Loucy (cell line): Measurements from ENCODE around the gene PCDH7.

Source experiments
- H2AFZ ChIP-seq: fragments of 200-600 bp; sonication (generic); 2 replicates; pipeline ENCODE4 v1.6.0; 2016; ENCODE audit warnings: antibody characterized with exemption, mild to moderate bottlenecking, low read length, moderate library complexity
- H3F3A ChIP-seq: fragments of 200-600 bp; 2 replicates; pipeline ENCODE4 v1.6.0; 2016; ENCODE audit warnings: antibody characterized with exemption, low read depth, mild to moderate bottlenecking
- H3K27me3 ChIP-seq: fragments of 200-600 bp; sonication (generic); 2 replicates; pipeline ENCODE4 v1.6.1; 2014; ENCODE audit warnings: low read length, mild to moderate bottlenecking; ENCODE audit not compliant: insufficient read depth, poor library complexity, severe bottlenecking
- H3K36me3 ChIP-seq: fragments of 200-600 bp; sonication (generic); 2 replicates; pipeline ENCODE4 v1.6.1; 2016; ENCODE audit warnings: low read length; ENCODE audit not compliant: insufficient read depth
- H3K4me1 ChIP-seq: fragments of 200-600 bp; sonication (generic); 2 replicates; pipeline ENCODE4 v1.5.1; 2014; ENCODE audit warnings: low read length, mild to moderate bottlenecking; ENCODE audit not compliant: insufficient read depth, poor library complexity, severe bottlenecking
- H3K4me2 ChIP-seq: fragments of 200-600 bp; sonication (generic); 2 replicates; pipeline ENCODE4 v1.6.0; 2014; ENCODE audit warnings: antibody characterized with exemption, low read length, low read depth, mild to moderate bottlenecking; ENCODE audit not compliant: poor library complexity, severe bottlenecking
- H3K4me3 ChIP-seq: fragments of 200-600 bp; sonication (generic); 2 replicates; pipeline ENCODE4 v1.5.1; 2014; ENCODE audit warnings: low read length, mild to moderate bottlenecking, mixed read lengths; ENCODE audit not compliant: poor library complexity, severe bottlenecking
- H3K79me2 ChIP-seq: fragments of 200-600 bp; sonication (generic); 2 replicates; pipeline ENCODE4 v1.6.1; 2014; ENCODE audit warnings: low read length; ENCODE audit not compliant: insufficient read depth
- H3K9ac ChIP-seq: fragments of 200-600 bp; sonication (generic); 2 replicates; pipeline ENCODE4 v1.6.0; 2014; ENCODE audit warnings: mild to moderate bottlenecking, low read depth, low read length, moderate library complexity; ENCODE audit not compliant: poor library complexity, severe bottlenecking
- H3K9me2 ChIP-seq: fragments of 200-600 bp; sonication (generic); replicated peaks from 2 replicates; pipeline ENCODE4 v1.6.1; 2016; ENCODE audit warnings: low read depth, low read length, mixed read lengths
- H3K9me3 ChIP-seq: fragments of 200-600 bp; sonication (generic); 2 replicates; pipeline ENCODE4 v1.6.1; 2014; ENCODE audit warnings: mild to moderate bottlenecking, antibody characterized with exemption, low read length, low read depth; ENCODE audit not compliant: insufficient read depth
- H4K20me1 ChIP-seq: fragments of 200-600 bp; sonication (generic); 2 replicates; pipeline ENCODE4 v1.6.0; 2014; ENCODE audit warnings: antibody characterized with exemption, low read length, mild to moderate bottlenecking; ENCODE audit not compliant: insufficient read depth, poor library complexity, severe bottlenecking
- EZH2phosphoT487 ChIP-seq: fragments of 200-600 bp; IDR thresholded peaks from 2 replicates; pipeline ENCODE4 v1.6.1; 2018; ENCODE audit warnings: antibody characterized with exemption, mild to moderate bottlenecking, moderate library complexity, borderline replicate concordance
- TF ChIP-seq, protein P1 (sequence below): fragments of 200-600 bp; sonication (generic); conservative IDR thresholded peaks from 2 replicates; pipeline ENCODE4 v1.5.1; 2014; ENCODE audit warnings: mild to moderate bottlenecking, antibody characterized with exemption, low read length

Gene PCDH7, protein sequence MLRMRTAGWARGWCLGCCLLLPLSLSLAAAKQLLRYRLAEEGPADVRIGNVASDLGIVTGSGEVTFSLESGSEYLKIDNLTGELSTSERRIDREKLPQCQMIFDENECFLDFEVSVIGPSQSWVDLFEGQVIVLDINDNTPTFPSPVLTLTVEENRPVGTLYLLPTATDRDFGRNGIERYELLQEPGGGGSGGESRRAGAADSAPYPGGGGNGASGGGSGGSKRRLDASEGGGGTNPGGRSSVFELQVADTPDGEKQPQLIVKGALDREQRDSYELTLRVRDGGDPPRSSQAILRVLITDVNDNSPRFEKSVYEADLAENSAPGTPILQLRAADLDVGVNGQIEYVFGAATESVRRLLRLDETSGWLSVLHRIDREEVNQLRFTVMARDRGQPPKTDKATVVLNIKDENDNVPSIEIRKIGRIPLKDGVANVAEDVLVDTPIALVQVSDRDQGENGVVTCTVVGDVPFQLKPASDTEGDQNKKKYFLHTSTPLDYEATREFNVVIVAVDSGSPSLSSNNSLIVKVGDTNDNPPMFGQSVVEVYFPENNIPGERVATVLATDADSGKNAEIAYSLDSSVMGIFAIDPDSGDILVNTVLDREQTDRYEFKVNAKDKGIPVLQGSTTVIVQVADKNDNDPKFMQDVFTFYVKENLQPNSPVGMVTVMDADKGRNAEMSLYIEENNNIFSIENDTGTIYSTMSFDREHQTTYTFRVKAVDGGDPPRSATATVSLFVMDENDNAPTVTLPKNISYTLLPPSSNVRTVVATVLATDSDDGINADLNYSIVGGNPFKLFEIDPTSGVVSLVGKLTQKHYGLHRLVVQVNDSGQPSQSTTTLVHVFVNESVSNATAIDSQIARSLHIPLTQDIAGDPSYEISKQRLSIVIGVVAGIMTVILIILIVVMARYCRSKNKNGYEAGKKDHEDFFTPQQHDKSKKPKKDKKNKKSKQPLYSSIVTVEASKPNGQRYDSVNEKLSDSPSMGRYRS (N-terminal part only)

DNA sequence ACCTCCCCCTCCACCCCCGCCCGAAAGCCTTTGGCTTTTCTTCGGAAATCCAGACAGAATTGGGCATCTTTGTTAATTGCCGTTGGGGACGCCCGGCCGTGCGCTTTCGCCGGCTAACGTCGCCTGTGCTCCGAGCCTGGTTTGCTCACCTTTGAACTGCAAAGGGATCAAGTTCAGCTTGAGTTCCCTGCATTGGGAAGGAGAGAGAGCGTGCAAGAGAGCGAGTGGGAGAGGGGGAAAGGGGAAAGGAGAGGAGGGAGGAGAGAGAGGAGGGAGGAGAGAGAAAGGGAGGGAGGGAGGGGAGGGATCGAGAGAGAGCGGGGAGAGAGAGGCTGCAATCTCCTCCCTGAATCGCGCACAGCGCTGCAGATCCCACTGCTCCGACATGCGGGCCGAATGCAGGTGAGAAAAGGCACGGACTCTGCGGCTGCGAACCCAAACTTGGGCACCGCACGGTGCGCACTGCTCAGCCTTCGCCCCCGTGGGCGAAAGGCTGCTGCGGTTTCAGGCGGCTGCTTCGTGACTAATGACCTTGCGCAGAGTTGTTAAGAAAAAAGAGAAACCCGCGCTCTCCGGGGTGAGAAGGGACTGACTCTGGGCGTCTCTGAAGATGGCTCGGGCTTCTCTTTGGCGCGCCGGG is at the start of gene PCDH7:
Gene PCDH7, plus strand, starts transcription at position 349 of the 640 bp plus-strand sequence. CDS start 1,054 bp downstream, outside the sequence.
- no peaks in the 10 kb centered on the region for H3K9me2 ChIP-seq
- no peaks in the 10 kb centered on the region for H3K9me3 ChIP-seq
- H3K79me2 ChIP-seq = no peaks in the 10 kb centered on the region
- H3K4me3 ChIP-seq = no peak within 1 kb of the TSS
- no peak within 1 kb of the TSS for H3K4me2 ChIP-seq
- peaks cover 3% of the 10 kb centered on the region for H3K4me1 ChIP-seq
- H3K9ac ChIP-seq = no peak within 1 kb of the TSS
- H3K27me3 ChIP-seq = no peaks in the 10 kb centered on the region
- H3F3A ChIP-seq = no peaks in the 10 kb centered on the region
- H3K36me3 ChIP-seq = no peaks in the 10 kb centered on the region
- no peak for TF ChIP-seq EZH2phosphoT487
- TF ChIP-seq, protein P1, sequence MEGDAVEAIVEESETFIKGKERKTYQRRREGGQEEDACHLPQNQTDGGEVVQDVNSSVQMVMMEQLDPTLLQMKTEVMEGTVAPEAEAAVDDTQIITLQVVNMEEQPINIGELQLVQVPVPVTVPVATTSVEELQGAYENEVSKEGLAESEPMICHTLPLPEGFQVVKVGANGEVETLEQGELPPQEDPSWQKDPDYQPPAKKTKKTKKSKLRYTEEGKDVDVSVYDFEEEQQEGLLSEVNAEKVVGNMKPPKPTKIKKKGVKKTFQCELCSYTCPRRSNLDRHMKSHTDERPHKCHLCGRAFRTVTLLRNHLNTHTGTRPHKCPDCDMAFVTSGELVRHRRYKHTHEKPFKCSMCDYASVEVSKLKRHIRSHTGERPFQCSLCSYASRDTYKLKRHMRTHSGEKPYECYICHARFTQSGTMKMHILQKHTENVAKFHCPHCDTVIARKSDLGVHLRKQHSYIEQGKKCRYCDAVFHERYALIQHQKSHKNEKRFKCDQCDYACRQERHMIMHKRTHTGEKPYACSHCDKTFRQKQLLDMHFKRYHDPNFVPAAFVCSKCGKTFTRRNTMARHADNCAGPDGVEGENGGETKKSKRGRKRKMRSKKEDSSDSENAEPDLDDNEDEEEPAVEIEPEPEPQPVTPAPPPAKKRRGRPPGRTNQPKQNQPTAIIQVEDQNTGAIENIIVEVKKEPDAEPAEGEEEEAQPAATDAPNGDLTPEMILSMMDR = no peak
- H4K20me1 ChIP-seq = no peaks in the 10 kb centered on the region
- H2AFZ ChIP-seq = no peak within 1 kb of the TSS

DNA sequence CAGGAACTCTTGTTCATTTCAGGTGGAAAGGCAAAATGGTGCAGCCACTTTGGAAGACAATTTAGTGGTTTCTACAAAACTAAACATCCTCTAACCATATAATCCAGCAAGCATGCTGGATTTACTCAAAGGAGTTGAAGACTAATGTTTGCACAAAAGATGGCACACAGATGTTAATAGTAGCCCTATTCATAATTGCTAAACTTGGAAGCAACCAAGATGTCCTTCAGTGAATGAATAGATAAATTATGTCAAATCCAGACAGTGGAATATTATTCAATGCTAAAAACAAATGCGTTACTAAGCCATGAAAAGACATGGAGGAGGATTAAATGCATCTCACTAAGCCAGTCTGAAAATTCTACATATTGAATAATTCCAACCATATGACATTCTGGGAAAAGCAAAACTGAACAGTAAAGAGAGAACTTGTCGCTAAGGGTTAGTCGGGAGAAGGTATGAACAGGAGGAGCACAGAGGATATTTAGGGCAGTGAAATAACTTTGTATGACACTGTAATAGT is 48.2 kb upstream of the PCDH7 start:
- H3K79me2 ChIP-seq = no peaks in the 10 kb centered on the region
- H3K9ac ChIP-seq = no peak overlapping the region
- H3K4me2 ChIP-seq = no peak overlapping the region
- H3K9me2 ChIP-seq = no peaks in the 10 kb centered on the region
- no peaks in the 10 kb centered on the region for H4K20me1 ChIP-seq
- no peaks in the 10 kb centered on the region for H3K9me3 ChIP-seq
- no peaks in the 10 kb centered on the region for H3F3A ChIP-seq
- no peak overlapping the region for H2AFZ ChIP-seq
- H3K4me1 ChIP-seq = no peaks in the 10 kb centered on the region
- H3K36me3 ChIP-seq = no peaks in the 10 kb centered on the region
- no peak overlapping the region for H3K4me3 ChIP-seq
- no peaks in the 10 kb centered on the region for H3K27me3 ChIP-seq
- no peak for TF ChIP-seq EZH2phosphoT487
- TF ChIP-seq, protein P1 = no peak

DNA sequence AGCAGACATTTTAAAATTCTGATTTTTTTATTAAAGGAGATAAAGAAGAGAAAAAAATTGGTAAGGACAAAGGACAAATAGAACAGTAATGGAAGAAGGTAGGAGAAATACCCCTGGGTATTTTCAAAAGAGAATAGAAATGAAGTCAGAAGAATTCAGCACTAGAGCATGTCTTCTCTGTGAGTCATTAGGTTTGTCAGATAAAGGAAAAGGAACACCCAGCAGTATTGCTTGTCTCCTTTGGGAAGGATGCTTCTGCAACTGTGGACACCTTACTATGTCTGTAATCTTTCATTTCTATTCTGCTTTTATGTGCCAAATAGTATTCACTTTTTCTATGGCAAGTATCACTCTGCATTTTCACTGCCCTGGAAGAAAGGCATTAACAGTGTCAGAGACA is 24.0 kb upstream of the PCDH7 start:
- TF ChIP-seq, protein P1 = no peak
- no peak for TF ChIP-seq EZH2phosphoT487
- no peaks in the 10 kb centered on the region for H3K36me3 ChIP-seq
- H3K4me3 ChIP-seq = no peak overlapping the region
- H3F3A ChIP-seq = no peaks in the 10 kb centered on the region
- no peaks in the 10 kb centered on the region for H3K9me3 ChIP-seq
- H3K9me2 ChIP-seq = no peaks in the 10 kb centered on the region
- no peaks in the 10 kb centered on the region for H3K79me2 ChIP-seq
- H3K9ac ChIP-seq = no peak overlapping the region
- H3K4me1 ChIP-seq = no peaks in the 10 kb centered on the region
- H3K4me2 ChIP-seq = no peak overlapping the region
- H2AFZ ChIP-seq = no peak overlapping the region
- no peaks in the 10 kb centered on the region for H4K20me1 ChIP-seq
- H3K27me3 ChIP-seq = no peaks in the 10 kb centered on the region
